ENCODE measurements around the gene RAPGEF3. TPM values are rescaled to one million over a fixed set of nuclear protein-coding genes. Genes with fewer than 3 reads are reported as not detected.

RAPGEF3 gene
- total RNA-seq, 4 donors from 2014 or later: 36.9 to 223 (median 48.5) TPM

- TF ChIP-seq CTCF (IDR thresholded peaks at IDR 0.05; ENCODE audit: low read depth): no peak
Measured at GRCh38 chr12:47789712-47790489, 31.2 kb upstream of the RAPGEF3 start.

- no peak for TF ChIP-seq CTCF (IDR thresholded peaks at IDR 0.05; ENCODE audit: low read depth)
Measured at GRCh38 chr12:47789141-47789540, 30.5 kb upstream of the RAPGEF3 start.

GRCh38 chr12:47787596-47788319 lies 29.1 kb upstream of the RAPGEF3 start:
- no peak for TF ChIP-seq CTCF (IDR thresholded peaks at IDR 0.05; ENCODE audit: low read depth)

- no peak for TF ChIP-seq CTCF (IDR thresholded peaks at IDR 0.05; ENCODE audit: low read depth)
Measured at GRCh38 chr12:47786662-47787280, 28.1 kb upstream of the RAPGEF3 start.

- TF ChIP-seq CTCF (IDR thresholded peaks at IDR 0.05; ENCODE audit: low read depth): no peak
Measured at GRCh38 chr12:47785887-47786661, 27.4 kb upstream of the RAPGEF3 start.

GRCh38 chr12:47785036-47785886 lies 26.6 kb upstream of the RAPGEF3 start:
- TF ChIP-seq CTCF (IDR thresholded peaks at IDR 0.05; ENCODE audit: low read depth): no peak

Measured in subcutaneous adipose tissue (tissue), 4 donors.